AG04449 (cell line): ENCODE measurements around the gene IGF2BP2.

ENCODE experiments used
- CTCF ChIA-PET: fragments of 350-600 bp; formaldehyde crosslinking; extraction: SDS; loops from one replicate; lab custom pipeline; 2021; ENCODE audit warnings: antibody characterized with exemption; lab: Yijun Ruan, JAX
- POLR2A ChIA-PET: fragments of 400-600, 350-600 bp; formaldehyde crosslinking; extraction: SDS; loops from one replicate; lab custom pipeline; 2020; ENCODE audit warnings: antibody characterized with exemption, inconsistent platforms; lab: Yijun Ruan, JAX
- DNase-seq: peaks from one replicate; pipeline ENCODE4 v3.0.0-alpha.2; 2010; ENCODE audit warnings: low read depth, low spot score
- H3K4me3 ChIP-seq: 2 replicates; pipeline ENCODE4 v1.5.1; 2011; ENCODE audit warnings: low read depth, mild to moderate bottlenecking, control low read depth, low read length
- TF ChIP-seq, protein P1 (sequence below): IDR thresholded peaks from one replicate; pipeline ENCODE4 v1.5.1; 2011; ENCODE audit warnings: mild to moderate bottlenecking, moderate library complexity, low read length, control low read depth, inconsistent platforms; ENCODE audit not compliant: insufficient read depth; ENCODE audit errors: missing control alignments

IGF2BP2 gene

DNA sequence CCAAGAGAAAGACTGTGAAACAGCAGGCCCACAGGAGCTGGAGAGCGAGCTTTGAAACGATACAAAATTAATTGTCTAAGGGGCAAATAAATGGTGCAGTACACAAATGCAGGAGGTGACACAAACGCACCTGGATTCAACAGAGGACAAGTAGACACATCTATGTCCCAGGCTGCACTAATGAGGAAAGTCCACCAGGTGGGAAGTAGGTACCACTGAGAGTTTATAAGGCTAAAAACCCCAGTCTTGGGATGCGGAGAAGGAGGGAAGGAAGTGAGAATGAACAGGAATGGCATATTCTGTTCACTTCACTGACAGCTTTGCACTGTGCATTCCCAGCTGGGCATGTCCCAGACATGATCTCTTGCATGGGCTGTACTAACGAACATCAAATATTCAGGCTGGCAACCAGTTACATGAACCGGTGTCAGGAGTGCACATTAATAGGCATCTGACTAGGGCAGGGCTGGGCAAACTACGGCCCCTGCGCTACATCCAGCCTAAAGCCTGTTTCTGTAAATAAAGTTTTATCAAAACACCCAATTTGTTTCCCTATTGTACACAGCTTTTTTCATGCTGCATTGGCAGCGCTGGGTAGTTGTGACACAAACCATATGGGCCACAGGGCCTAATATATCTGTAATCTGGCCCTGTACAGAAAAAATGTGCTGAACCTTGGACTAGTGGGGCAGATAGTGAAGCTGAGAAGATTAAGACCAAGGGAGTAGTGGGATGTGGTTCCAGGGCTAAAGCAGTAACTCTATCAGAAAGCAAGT is 107.0 kb downstream of the IGF2BP2 start:
- ChIA-PET CTCF (interaction anchor here (1.0 to 5.2 kb wide), 6 partner anchors 11 to 189 kb away, joined by 3 to 28 read pairs (median 6); no protein-coding TSS in a partner anchor), POLR2A (interaction anchor here (1.9 kb wide), 1 partner anchor 11 kb away, joined by 8 read pairs; no protein-coding TSS in a partner anchor)
- TF ChIP-seq, protein P1, sequence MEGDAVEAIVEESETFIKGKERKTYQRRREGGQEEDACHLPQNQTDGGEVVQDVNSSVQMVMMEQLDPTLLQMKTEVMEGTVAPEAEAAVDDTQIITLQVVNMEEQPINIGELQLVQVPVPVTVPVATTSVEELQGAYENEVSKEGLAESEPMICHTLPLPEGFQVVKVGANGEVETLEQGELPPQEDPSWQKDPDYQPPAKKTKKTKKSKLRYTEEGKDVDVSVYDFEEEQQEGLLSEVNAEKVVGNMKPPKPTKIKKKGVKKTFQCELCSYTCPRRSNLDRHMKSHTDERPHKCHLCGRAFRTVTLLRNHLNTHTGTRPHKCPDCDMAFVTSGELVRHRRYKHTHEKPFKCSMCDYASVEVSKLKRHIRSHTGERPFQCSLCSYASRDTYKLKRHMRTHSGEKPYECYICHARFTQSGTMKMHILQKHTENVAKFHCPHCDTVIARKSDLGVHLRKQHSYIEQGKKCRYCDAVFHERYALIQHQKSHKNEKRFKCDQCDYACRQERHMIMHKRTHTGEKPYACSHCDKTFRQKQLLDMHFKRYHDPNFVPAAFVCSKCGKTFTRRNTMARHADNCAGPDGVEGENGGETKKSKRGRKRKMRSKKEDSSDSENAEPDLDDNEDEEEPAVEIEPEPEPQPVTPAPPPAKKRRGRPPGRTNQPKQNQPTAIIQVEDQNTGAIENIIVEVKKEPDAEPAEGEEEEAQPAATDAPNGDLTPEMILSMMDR = no peak
- no peak for DNase-seq
- H3K4me3 ChIP-seq = no peak overlapping the region

DNA sequence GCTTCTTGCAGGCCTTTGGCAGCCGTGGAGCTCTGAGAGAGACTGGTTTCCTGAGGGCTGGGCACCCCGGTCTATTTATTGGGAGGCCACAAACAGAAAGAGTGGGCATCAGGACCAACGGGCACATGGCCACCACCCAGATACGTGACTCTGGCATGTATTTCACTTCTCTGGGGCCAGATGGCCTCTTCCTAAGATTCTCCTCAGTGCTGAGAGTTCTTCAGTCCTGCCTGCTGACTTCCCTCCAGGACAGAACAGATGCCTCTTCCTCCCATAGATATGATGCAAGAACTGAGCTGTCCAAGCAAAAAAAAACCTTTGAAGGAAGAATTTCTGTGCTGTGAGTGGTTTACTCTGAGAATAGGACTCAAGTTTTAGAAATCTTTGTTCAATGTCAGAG is 107.7 kb downstream of the IGF2BP2 start:
- TF ChIP-seq, protein P1 = no peak
- H3K4me3 ChIP-seq = no peak overlapping the region
- POLR2A ChIA-PET = interaction anchor here (0.9 to 1.9 kb wide), 2 partner anchors 12 to 106 kb away, joined by 3 to 8 read pairs; no protein-coding TSS in a partner anchor
- DNase-seq = peak; percentile 63
- CTCF ChIA-PET = interaction anchor here (1.0 to 5.2 kb wide), 5 partner anchors 12 to 190 kb away, joined by 3 to 28 read pairs (median 7); no protein-coding TSS in a partner anchor

DNA sequence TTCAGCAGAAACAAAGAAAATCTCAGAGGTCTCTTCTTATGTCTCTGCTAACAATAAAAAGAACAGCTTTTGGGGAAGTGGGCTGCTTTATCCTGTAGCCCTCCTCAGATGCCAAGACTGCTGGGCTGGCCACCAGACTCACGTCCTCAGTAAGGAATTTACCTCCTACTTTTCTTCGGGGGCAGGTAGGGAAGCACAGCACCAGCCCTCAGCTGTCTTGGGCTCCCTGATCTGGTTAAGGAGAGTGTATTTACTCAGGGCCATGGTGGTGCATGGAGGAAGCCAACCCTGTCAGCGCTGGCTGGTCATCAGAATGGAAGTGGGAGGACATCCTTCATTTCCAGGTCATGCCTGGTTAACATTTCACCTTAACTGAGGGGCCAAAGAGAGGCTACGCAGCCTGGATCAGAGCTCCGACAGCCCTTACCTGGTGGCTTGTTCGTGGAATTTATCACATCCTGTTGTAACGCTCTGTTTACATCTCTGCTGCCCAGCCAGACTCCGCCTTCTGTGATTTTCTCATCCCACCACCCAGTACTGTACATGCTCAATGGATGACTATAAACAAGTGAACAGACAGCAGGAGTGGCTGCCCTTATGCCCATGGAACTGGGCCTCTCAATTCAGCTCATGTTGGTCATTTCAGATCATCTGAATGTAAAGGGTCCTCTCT is 108.3 kb downstream of the IGF2BP2 start:
- no peak for DNase-seq
- TF ChIP-seq, protein P1 = no peak
- ChIA-PET POLR2A (interaction anchor here (0.9 to 1.9 kb wide), 2 partner anchors 12 to 107 kb away, joined by 3 to 8 read pairs; no protein-coding TSS in a partner anchor), CTCF (interaction anchor here (1.1 to 5.2 kb wide), 4 partner anchors 18 to 190 kb away, joined by 3 to 28 read pairs (median 14); no protein-coding TSS in a partner anchor)
- H3K4me3 ChIP-seq = no peak overlapping the region

- CTCF ChIA-PET = interaction anchor here (1.3 to 2.4 kb wide), 2 partner anchors 55 to 228 kb away, joined by 4 to 9 read pairs; no protein-coding TSS in a partner anchor
- no peak for DNase-seq
- H3K4me3 ChIP-seq = no peak overlapping the region
- POLR2A ChIA-PET = no interaction called here
- TF ChIP-seq, protein P1 = no peak
These were observed 109.8 kb downstream of the IGF2BP2 start for GRCh38 chr3:185715091-185715490.

GRCh38 chr3:185714085-185714484 is 110.8 kb downstream of the IGF2BP2 start:
- TF ChIP-seq, protein P1 = no peak
- no peak overlapping the region for H3K4me3 ChIP-seq
- ChIA-PET POLR2A (no interaction called here), CTCF (interaction anchor here (1.0 to 2.4 kb wide), 3 partner anchors 53 to 229 kb away, joined by 3 to 9 read pairs (median 6); no protein-coding TSS in a partner anchor)
- DNase-seq = no peak
